ENCODE measurements around the gene SSTR3. TPM values are rescaled to one million over a fixed set of nuclear protein-coding genes. Genes with fewer than 3 reads are reported as not detected.

The SSTR3 gene
- total RNA-seq, 1 donor = not detected

DNA sequence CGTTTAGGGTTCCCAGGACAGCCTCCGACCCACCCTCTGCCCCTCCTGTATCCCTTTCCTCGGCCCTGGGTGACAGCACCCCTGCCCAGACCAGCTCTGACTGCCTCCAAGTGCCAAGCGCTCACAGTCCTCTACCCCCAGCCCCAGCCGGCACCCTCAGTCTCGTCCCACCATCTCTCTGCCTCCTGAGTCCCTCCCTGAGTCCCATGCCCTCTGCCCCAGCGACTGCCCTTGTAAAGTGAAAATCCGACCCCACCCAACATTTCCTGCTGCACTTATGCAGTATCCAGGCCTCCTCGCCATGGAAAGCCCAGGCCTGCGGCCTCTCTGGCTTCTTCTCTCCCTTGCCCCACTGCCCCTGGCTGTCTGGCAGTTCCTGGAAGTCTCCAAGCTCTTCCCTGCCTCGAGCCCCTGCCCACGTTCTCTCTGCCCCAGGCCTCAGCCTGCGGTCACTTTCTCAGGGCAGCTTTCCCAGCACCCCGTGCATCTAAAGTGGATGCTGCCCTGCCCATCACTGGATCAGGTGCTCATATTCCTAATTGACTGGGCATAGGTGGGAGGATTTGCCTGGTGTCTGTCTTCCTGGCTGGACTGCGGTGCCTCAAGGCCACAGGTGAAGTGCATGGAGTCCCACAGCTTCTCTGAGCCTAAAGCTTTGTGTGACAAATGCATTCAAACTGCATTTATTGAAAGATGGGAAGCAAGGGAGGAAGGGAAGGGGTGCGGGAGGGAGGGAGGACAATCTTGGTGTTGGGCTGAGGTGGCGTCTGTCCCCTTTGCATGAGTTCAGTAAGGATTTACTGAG, 44.9 kb downstream of the SSTR3 start:
- no peak for DNase-seq (ENCODE audit: low read depth)
- no peak overlapping the region for H3K4me3 ChIP-seq (ENCODE audit: low read depth, low read length)
- TF ChIP-seq, protein P1, sequence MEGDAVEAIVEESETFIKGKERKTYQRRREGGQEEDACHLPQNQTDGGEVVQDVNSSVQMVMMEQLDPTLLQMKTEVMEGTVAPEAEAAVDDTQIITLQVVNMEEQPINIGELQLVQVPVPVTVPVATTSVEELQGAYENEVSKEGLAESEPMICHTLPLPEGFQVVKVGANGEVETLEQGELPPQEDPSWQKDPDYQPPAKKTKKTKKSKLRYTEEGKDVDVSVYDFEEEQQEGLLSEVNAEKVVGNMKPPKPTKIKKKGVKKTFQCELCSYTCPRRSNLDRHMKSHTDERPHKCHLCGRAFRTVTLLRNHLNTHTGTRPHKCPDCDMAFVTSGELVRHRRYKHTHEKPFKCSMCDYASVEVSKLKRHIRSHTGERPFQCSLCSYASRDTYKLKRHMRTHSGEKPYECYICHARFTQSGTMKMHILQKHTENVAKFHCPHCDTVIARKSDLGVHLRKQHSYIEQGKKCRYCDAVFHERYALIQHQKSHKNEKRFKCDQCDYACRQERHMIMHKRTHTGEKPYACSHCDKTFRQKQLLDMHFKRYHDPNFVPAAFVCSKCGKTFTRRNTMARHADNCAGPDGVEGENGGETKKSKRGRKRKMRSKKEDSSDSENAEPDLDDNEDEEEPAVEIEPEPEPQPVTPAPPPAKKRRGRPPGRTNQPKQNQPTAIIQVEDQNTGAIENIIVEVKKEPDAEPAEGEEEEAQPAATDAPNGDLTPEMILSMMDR (IDR thresholded peaks at IDR 0.05; ENCODE audit: insufficient read depth, low read length) = no peak

DNA sequence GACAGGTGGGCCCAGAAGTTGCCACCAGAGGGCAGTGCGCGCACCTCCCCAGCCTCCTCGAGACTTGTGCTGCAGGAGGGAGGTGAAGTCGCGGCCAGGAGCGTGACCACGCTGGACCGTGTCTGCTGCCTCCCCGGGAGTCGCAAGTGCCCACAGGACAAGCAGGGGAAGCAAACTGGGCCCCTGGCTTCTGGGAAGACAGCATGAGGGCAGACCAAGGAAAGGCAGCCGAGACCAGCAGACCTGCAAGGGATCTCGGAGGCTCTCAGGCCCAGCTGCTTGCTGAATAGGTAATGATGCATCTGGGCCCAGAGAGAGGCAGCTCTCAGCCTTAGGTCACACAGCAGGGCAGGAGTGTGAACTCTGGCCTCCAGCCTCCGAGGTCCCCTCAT, 45.6 kb downstream of the SSTR3 start:
- peak; percentile 76 for DNase-seq (ENCODE audit: low read depth)
- TF ChIP-seq, protein P1 (IDR thresholded peaks at IDR 0.05; ENCODE audit: insufficient read depth, low read length) = peak; percentile 90
- H3K4me3 ChIP-seq (ENCODE audit: low read depth, low read length) = no peak overlapping the region

DNA sequence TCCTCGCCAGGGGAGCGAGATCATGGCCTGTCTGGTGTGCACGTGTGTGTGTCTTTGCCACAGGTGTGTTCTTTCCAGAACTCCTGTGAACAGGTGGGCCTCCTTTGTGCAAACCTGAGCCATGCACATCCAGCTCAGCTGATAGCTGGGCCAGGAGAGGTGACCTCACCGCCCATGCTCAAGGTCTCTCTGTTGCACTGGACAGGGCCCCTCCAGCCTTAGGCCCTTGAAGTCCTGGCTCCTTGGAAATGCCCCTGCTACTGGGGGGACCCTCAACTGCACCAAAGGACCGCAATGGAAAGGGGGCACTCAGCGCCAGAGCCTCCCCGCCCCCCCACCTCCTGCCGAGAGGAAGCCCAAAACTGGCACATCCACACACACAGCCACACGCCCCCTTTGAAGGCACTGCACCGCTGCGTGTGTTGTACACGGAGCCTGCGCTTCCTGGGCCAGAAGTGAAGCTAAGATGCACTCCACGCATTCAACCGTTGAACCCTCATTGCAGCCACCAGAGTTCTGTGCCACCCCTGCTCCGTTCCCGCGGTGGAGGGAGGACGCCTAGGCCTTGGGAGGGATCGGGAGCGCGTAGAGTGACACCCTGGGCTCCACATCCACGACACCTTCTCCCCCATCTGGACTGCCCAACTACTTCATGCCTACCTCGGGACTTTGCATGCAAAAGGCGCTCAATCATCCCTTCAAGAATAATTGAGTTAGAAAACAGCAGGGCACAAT, 46.2 kb downstream of the SSTR3 start:
- TF ChIP-seq, protein P1 (IDR thresholded peaks at IDR 0.05; ENCODE audit: insufficient read depth, low read length) = no peak
- H3K4me3 ChIP-seq (ENCODE audit: low read depth, low read length) = no peak overlapping the region
- DNase-seq (ENCODE audit: low read depth) = no peak

DNA sequence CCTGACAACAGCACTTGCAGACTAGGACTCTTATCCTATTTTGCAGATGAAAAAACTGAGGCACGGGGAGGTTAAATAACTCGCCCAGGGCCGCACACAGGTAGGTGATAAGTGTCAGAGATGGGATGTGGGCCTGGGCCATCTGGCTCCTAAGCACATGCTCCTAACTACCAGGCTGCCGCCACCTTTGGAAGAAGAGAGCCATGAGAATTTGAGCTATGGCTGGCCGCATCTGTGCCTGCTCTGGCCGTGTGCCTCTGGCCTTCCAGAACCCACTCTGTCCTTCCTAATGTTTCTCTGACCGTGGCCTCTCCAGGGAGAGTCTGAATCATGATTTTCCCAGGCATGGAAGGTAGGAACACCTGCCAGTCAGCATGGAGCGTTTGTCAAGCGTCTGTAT, 47.2 kb downstream of the SSTR3 start:
- TF ChIP-seq, protein P1 (IDR thresholded peaks at IDR 0.05; ENCODE audit: insufficient read depth, low read length) = no peak
- no peak overlapping the region for H3K4me3 ChIP-seq (ENCODE audit: low read depth, low read length)
- no peak for DNase-seq (ENCODE audit: low read depth)

DNA sequence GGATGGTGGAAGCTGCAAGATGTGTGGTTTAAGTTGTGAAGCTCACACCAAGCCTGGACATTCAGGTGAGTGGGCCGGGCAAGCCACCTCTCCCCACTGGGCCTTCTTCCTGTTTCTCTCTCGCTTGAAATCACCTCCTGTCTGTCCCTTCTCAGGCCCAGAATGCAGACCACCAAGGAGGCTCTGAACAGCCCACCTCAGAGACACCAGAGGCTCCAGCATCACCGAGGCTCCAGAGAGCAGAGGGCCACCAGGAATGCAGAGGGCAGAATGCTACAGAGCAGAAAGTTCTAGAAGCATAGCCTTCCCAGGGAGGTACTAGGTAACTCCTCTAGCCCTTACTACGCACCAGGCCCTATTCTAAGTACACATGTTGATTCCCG, 47.8 kb downstream of the SSTR3 start:
- TF ChIP-seq, protein P1 (IDR thresholded peaks at IDR 0.05; ENCODE audit: insufficient read depth, low read length) = no peak
- H3K4me3 ChIP-seq (ENCODE audit: low read depth, low read length) = no peak overlapping the region
- no peak for DNase-seq (ENCODE audit: low read depth)

DNA sequence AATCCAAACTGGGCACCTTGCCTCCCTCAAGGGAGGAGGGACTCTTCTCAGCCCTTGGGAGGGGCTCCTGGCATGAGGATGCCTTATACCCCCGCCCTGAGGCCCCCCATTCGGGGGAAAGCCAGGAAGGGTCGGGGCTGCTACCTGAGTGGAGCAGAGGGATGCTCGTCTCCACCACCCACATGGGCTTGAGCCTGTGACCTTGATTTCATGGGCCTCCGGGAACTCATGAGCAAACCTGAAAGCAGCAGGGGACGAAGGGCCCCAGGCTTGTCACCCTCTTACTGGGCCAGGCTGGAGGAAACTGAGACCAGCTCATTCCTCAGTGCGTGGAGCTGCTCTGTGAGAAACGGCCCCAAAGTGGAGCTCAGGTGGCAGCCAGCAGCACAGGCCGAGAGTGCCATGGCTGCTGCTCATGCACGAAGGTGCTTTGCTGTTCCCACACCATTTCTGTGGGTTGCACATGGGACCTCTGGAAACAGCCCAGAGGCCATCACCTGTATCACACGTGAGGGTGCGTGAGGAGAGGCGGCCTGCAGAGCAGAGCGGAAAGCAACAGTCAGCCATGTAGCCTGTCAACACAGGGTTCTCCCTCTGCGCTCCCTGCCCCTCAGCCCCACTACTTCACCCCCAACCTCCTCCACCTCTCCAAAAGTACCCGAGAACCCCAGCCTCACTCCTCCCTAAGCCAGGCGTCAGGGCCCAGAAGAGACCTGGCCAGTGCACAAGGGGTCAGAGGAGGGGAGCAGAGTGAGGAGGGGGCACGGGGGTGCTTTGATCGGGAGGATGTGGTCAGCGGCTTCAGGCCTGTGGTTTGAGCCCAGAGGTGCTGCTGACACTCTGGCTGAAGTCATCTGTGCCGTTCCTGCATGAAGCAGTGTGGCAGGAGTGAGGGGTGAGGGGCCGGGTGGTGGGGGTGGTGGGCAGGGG, 48.4 kb downstream of the SSTR3 start:
- DNase-seq (ENCODE audit: low read depth) = no peak
- no peak overlapping the region for H3K4me3 ChIP-seq (ENCODE audit: low read depth, low read length)
- TF ChIP-seq, protein P1 (IDR thresholded peaks at IDR 0.05; ENCODE audit: insufficient read depth, low read length) = no peak
